Fibroblast of lung (primary cell): ENCODE data around the gene EFS.

Source experiments
- CTCF ChIP-seq, 2 donors: IDR thresholded peaks in 1 of 2; conservative IDR thresholded peaks in 1 of 2; 1 replicate in 1 of 2; 2 replicates in 1 of 2; pipeline ENCODE4 v1.5.1; 2011 to 2012; ENCODE audit warnings: low read length in 2 of 2, control low read depth in 1 of 2, inconsistent platforms in 1 of 2, low read depth in 1 of 2, mild to moderate bottlenecking in 1 of 2
- EZH2 ChIP-seq: IDR thresholded peaks from 2 replicates; pipeline ENCODE4 v1.5.1; 2012; ENCODE audit warnings: low read length, control low read depth, mild to moderate bottlenecking; ENCODE audit errors: missing control alignments

GRCh38 chr14:23407516-23408306 is 42.7 kb upstream of the EFS start, which contains the start of gene MYH6:
- TF ChIP-seq CTCF (conservative IDR thresholded peaks at IDR 0.05 in 1 of 2, IDR thresholded peaks at IDR 0.05 in 1 of 2; ENCODE audit: low read depth in 1 of 2, low read length in 2 of 2) (no peak), EZH2 (no peak)
